Smooth muscle cell (in vitro differentiated cells): ENCODE data around the gene TTC9. TPM values are rescaled to one million over a fixed set of nuclear protein-coding genes. Genes with fewer than 3 reads are reported as not detected.

Experiments used
- DNase-seq: peaks from one replicate; lab custom pipeline; 2025; ENCODE audit not compliant: unreplicated experiment; lab: John Stamatoyannopoulos, UW
- H2AFZ ChIP-seq: fragments of 200-600 bp; sonication (generic); 2 replicates; pipeline ENCODE4 v1.6.0; 2016; ENCODE audit warnings: antibody characterized with exemption, low read depth, mild to moderate bottlenecking
- H3F3A ChIP-seq: fragments of 200-600 bp; sonication (generic); 2 replicates; pipeline ENCODE4 v1.6.0; 2017; ENCODE audit warnings: antibody characterized with exemption, low read depth
- H3K27ac ChIP-seq: fragments of 200-600 bp; sonication (generic); 2 replicates; pipeline ENCODE4 v1.5.1; 2016; ENCODE audit warnings: low read depth, mild to moderate bottlenecking
- H3K27me3 ChIP-seq: fragments of 200-600 bp; sonication (generic); 2 replicates; pipeline ENCODE4 v1.6.1; 2016; ENCODE audit warnings: low read depth, mild to moderate bottlenecking
- H3K36me3 ChIP-seq: fragments of 200-600 bp; sonication (generic); 2 replicates; pipeline ENCODE4 v1.5.1; 2016; ENCODE audit warnings: low read depth
- H3K4me1 ChIP-seq: fragments of 200-600 bp; sonication (generic); 2 replicates; pipeline ENCODE4 v1.5.1; 2016; ENCODE audit warnings: low read depth
- H3K4me2 ChIP-seq: fragments of 200-600 bp; sonication (generic); 2 replicates; pipeline ENCODE4 v1.6.0; 2016; ENCODE audit warnings: mild to moderate bottlenecking
- H3K4me3 ChIP-seq: fragments of 200-600 bp; sonication (generic); 2 replicates; pipeline ENCODE4 v1.5.1; 2016; ENCODE audit warnings: mild to moderate bottlenecking
- H3K79me2 ChIP-seq: fragments of 200-600 bp; sonication (generic); 2 replicates; pipeline ENCODE4 v1.6.0; 2016; ENCODE audit warnings: low read depth, mild to moderate bottlenecking
- H3K9ac ChIP-seq: fragments of 200-600 bp; sonication (generic); 2 replicates; pipeline ENCODE4 v1.6.0; 2016; ENCODE audit warnings: low read depth
- H3K9me3 ChIP-seq: fragments of 200-600 bp; sonication (generic); replicated peaks from 2 replicates; pipeline ENCODE4 v1.5.1; 2016; ENCODE audit warnings: low read depth
- H4K20me1 ChIP-seq: fragments of 200-600 bp; sonication (generic); 2 replicates; pipeline ENCODE4 v1.6.0; 2016; ENCODE audit warnings: low read depth
- WGBS: methylation state at CpG from one replicate; pipeline ENCODE4 v1.1.7; 2016; ENCODE audit warnings: low lambda C conversion rate; 5-methylcytosine and 5-hydroxymethylcytosine counted together
- polyA plus RNA-seq: library from polyadenylated mRNA; unstranded; fragments of >200 nt; fragmentation: Nextera tagmentation; extraction: Ambion mirVana; gene quantifications from 2 replicates; pipeline ENCODE4 v1.2.1, GENCODE V29; 2016
- total RNA-seq: library from RNA; depleted of rRNA; stranded (reverse); fragments of >200 nt; gene quantifications from 2 replicates; pipeline ENCODE4 v1.2.3, GENCODE V29; 2014
- TF ChIP-seq, protein P1 (sequence below): fragments of 200-600 bp; sonication (generic); IDR thresholded peaks from 2 replicates; pipeline ENCODE4 v1.5.1; 2017; ENCODE audit warnings: borderline replicate concordance, mild to moderate bottlenecking, antibody characterized with exemption; ENCODE audit not compliant: insufficient read depth, poor library complexity, severe bottlenecking

TTC9 gene
- total and polyA plus RNA-seq, 2 experiments from 2014 or later = 1.2 to 4.4 TPM

DNA sequence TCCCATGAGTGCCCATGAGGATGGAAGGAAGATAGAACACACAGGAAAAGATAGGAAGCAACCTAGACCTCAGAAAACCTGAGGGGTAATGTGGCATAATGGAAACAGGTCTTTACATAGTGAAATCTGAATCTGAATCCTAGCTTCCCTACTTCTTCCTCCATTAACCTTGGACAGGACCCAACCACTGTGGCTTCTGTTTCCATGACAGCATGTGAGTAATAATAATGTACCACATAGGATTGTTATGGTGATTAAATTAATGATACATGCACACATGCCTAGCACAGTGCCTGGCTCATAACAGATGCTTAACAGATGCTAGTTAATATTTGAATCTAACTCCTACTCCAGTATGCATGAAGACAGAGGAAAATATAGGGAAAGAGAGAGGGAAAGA lies 11.2 kb downstream of the TTC9 start:
- Histone ChIP-seq H3K27ac (no peak overlapping the region), H3K79me2 (no peaks in the 10 kb centered on the region), H3K4me1 (no peaks in the 10 kb centered on the region), H3K4me3 (no peak overlapping the region), H4K20me1 (no peaks in the 10 kb centered on the region), H3F3A (no peaks in the 10 kb centered on the region), H3K9me3 (no peaks in the 10 kb centered on the region), H3K9ac (no peak overlapping the region), H3K27me3 (no peaks in the 10 kb centered on the region), H2AFZ (no peak overlapping the region), H3K36me3 (no peaks in the 10 kb centered on the region), H3K4me2 (no peak overlapping the region)
- TF ChIP-seq, protein P1, sequence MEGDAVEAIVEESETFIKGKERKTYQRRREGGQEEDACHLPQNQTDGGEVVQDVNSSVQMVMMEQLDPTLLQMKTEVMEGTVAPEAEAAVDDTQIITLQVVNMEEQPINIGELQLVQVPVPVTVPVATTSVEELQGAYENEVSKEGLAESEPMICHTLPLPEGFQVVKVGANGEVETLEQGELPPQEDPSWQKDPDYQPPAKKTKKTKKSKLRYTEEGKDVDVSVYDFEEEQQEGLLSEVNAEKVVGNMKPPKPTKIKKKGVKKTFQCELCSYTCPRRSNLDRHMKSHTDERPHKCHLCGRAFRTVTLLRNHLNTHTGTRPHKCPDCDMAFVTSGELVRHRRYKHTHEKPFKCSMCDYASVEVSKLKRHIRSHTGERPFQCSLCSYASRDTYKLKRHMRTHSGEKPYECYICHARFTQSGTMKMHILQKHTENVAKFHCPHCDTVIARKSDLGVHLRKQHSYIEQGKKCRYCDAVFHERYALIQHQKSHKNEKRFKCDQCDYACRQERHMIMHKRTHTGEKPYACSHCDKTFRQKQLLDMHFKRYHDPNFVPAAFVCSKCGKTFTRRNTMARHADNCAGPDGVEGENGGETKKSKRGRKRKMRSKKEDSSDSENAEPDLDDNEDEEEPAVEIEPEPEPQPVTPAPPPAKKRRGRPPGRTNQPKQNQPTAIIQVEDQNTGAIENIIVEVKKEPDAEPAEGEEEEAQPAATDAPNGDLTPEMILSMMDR = no peak
- no peak for DNase-seq

- H4K20me1 ChIP-seq = no peaks in the 10 kb centered on the region
- no peak overlapping the region for H3K4me2 ChIP-seq
- no peaks in the 10 kb centered on the region for H3K36me3 ChIP-seq
- no peaks in the 10 kb centered on the region for H3K27me3 ChIP-seq
- H3F3A ChIP-seq = no peaks in the 10 kb centered on the region
- TF ChIP-seq, protein P1 = no peak
- H3K4me3 ChIP-seq = no peak overlapping the region
- no peak overlapping the region for H2AFZ ChIP-seq
- DNase-seq = no peak
- no peak overlapping the region for H3K27ac ChIP-seq
- H3K9me3 ChIP-seq = no peaks in the 10 kb centered on the region
- WGBS = 65% methylated on average over 3 of the region's 3 CpGs
- H3K4me1 ChIP-seq = no peaks in the 10 kb centered on the region
- no peaks in the 10 kb centered on the region for H3K79me2 ChIP-seq
- no peak overlapping the region for H3K9ac ChIP-seq
Measured at GRCh38 chr14:70653662-70654061, 11.9 kb downstream of the TTC9 start.

DNA sequence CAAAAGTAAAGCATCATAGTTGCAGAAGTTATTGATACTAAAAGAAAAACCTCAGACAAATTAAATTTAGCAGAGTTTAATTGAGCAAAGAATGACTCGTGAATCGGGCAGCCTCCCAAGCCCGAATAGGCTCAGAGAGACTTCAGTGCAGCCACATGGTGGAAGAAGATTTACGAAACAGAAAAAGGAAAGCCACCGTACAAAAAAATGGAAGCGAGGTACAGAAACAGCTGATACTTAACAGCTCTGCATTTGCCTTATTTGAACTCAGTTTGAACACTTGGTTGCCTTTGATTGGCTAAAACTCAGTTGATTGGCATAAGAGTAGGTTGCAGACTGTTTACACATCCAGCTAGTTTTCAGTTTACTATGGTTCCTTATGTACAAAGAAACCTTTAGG lies 12.9 kb downstream of the TTC9 start:
- Histone ChIP-seq H3K4me2 (no peak overlapping the region), H3K4me1 (no peaks in the 10 kb centered on the region), H3K27me3 (no peaks in the 10 kb centered on the region), H3K79me2 (no peaks in the 10 kb centered on the region), H4K20me1 (no peaks in the 10 kb centered on the region), H3F3A (no peaks in the 10 kb centered on the region), H2AFZ (no peak overlapping the region), H3K9ac (no peak overlapping the region), H3K36me3 (no peaks in the 10 kb centered on the region), H3K27ac (no peak overlapping the region), H3K4me3 (no peak overlapping the region), H3K9me3 (no peaks in the 10 kb centered on the region)
- no peak for DNase-seq
- TF ChIP-seq, protein P1 = no peak
- WGBS = 86% methylated on average over 6 of the region's 6 CpGs

DNA sequence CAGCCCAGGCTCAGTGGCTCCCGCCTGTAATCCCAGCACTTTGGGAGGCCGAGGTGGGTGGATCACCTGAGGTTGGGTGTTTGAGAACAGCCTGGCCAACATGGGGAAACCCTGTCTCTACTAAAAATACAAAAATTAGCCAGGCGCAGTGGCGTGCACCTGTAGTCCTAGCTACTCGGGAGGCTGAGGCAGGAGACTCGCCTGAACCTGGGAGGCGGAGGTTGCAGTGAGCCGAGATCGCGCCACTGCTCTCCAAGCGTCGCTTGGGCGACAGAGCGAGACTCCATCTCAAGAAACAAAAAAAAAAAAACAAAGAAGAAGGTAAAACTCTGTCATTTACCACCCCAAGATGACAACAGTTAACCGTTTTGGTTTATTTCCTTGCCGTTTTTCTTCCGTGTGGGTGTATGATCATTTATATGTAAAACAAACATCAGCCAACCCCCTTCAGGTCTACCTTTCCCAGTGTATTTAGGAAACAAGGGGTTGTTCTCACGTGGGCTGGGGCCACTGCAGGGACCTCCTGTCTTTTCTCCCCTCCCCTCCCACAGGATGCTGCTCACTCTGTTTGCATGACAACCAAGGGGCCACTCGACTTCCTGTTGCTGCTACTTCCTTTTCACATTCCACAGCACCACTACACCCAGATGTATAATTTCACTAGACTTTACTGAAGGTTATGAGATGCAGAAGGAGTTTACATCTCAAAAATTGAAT lies 13.6 kb downstream of the TTC9 start:
- Histone ChIP-seq H3K4me1 (no peaks in the 10 kb centered on the region), H3K27ac (no peak overlapping the region), H3K9me3 (no peaks in the 10 kb centered on the region), H2AFZ (no peak overlapping the region), H3K36me3 (no peaks in the 10 kb centered on the region), H3K27me3 (no peaks in the 10 kb centered on the region), H3K79me2 (no peaks in the 10 kb centered on the region), H3K4me3 (no peak overlapping the region), H3K9ac (no peak overlapping the region), H4K20me1 (no peaks in the 10 kb centered on the region), H3K4me2 (no peak overlapping the region), H3F3A (no peaks in the 10 kb centered on the region)
- WGBS = 77% methylated on average over 19 of the region's 19 CpGs
- TF ChIP-seq, protein P1 = no peak
- no peak for DNase-seq
